ENCODE results near the gene CPVL.

Gene CPVL

GRCh38 chr7:29143751-29144150 is 2.6 kb downstream of the CPVL start:
- Histone ChIP-seq H3K36me3 (ENCODE audit: insufficient read depth, insufficient read length, low read length) (peaks cover 2% of the 10 kb centered on the region), H3K9me3 (ENCODE audit: insufficient read depth, low read length) (no peaks in the 10 kb centered on the region), H3K4me3 (ENCODE audit: insufficient read length, low read depth) (no peak overlapping the region), H3K27me3 (ENCODE audit: insufficient read depth, insufficient read length) (no peaks in the 10 kb centered on the region), H3K4me1 (ENCODE audit: insufficient read depth, insufficient read length) (peaks cover 7% of the 10 kb centered on the region), H3K9ac (ENCODE audit: insufficient read length, low read depth) (no peak overlapping the region)
- TF ChIP-seq SUZ12 (IDR thresholded peaks at IDR 0.05; ENCODE audit: extremely low read depth, insufficient read depth, insufficient read length) (no peak), YY1 (IDR thresholded peaks at IDR 0.05; ENCODE audit: insufficient read depth, insufficient read length) (no peak), ZNF274 (IDR thresholded peaks at IDR 0.05; ENCODE audit: low read depth, low read length) (no peak)
- DNase-seq (ENCODE audit: low read depth, low spot score) = no peak

DNA sequence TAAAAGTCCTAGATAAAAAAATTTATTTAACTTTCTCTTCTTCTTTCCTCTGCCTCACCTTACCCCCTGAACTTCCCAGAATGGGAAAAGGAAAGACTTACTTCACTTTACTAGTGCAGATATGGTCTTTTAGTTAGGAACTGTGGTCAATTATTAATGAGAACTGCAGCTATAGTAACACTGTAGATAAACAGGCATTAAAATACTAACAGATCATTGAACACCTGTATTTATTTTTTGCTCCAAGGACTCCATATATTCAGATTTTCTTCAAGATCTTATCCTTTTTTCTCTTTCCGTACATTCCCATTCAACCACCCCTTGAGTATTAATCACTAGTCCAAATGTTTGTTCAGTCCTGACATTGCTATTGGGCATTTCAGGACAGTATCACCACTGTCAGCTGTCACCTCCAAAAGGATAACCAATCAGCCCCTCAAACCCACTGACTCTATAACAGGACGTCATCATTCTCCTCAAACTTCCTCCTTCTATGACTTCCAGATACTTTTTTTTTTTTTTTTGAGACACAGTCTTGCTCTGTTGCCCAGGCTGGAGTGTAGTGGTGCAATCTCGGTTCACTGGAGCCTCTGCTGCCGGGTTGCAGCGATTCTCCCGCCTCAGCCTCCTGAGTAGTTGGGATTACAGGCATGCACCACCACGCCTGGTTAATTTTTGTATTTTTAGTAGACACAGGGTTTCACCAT is 4.2 kb downstream of the CPVL start:
- Histone ChIP-seq H3K4me1 (ENCODE audit: insufficient read depth, insufficient read length) (peaks cover 7% of the 10 kb centered on the region), H3K9ac (ENCODE audit: insufficient read length, low read depth) (no peak overlapping the region), H3K36me3 (ENCODE audit: insufficient read depth, insufficient read length, low read length) (no peaks in the 10 kb centered on the region), H3K27me3 (ENCODE audit: insufficient read depth, insufficient read length) (no peaks in the 10 kb centered on the region), H3K9me3 (ENCODE audit: insufficient read depth, low read length) (0 out of 2 replicates have a peak, but pooled peaks cover under 1% of the 10 kb centered on the region), H3K4me3 (ENCODE audit: insufficient read length, low read depth) (no peak overlapping the region)
- no peak for DNase-seq (ENCODE audit: low read depth, low spot score)
- TF ChIP-seq SUZ12 (IDR thresholded peaks at IDR 0.05; ENCODE audit: extremely low read depth, insufficient read depth, insufficient read length) (no peak), ZNF274 (IDR thresholded peaks at IDR 0.05; ENCODE audit: low read depth, low read length) (no peak), YY1 (IDR thresholded peaks at IDR 0.05; ENCODE audit: insufficient read depth, insufficient read length) (no peak)

DNA sequence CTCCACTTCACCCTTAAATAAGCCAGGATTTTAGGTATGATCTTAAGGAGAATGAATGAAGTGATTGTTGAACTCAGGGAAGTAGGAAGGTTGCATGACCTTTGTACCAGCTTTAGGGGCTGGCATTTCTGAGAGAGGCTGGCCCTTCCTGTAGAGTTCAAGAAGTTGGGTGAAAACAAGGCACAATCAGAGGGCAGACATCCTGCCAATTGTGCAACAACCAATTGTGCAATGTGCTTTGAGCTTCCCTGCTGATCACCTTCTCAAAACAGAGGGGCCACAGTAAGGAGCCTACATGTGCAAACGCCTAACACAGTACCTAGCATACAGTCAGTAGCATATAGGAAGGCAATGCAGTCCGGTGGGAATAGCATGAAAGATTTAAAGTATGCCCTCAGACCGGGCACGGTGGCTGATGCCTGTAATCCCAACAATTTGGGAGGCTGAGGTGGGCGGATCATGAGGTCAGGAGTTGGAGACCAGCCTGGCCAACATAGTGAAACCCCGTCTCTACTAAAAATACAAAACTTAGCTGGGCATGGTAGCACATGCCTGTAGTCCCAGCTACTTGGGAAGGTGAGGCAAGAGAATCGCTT is 5.4 kb downstream of the CPVL start:
- peaks cover 7% of the 10 kb centered on the region for H3K4me1 ChIP-seq (ENCODE audit: insufficient read depth, insufficient read length)
- H3K36me3 ChIP-seq (ENCODE audit: insufficient read depth, insufficient read length, low read length) = no peaks in the 10 kb centered on the region
- TF ChIP-seq YY1 (IDR thresholded peaks at IDR 0.05; ENCODE audit: insufficient read depth, insufficient read length) = no peak
- TF ChIP-seq SUZ12 (IDR thresholded peaks at IDR 0.05; ENCODE audit: extremely low read depth, insufficient read depth, insufficient read length) = no peak
- no peak for TF ChIP-seq ZNF274 (IDR thresholded peaks at IDR 0.05; ENCODE audit: low read depth, low read length)
- DNase-seq (ENCODE audit: low read depth, low spot score) = no peak
- H3K4me3 ChIP-seq (ENCODE audit: insufficient read length, low read depth) = no peak overlapping the region
- no peaks in the 10 kb centered on the region for H3K27me3 ChIP-seq (ENCODE audit: insufficient read depth, insufficient read length)
- H3K9me3 ChIP-seq (ENCODE audit: insufficient read depth, low read length) = peaks cover 12% of the 10 kb centered on the region; the same call in 1 of the 2 replicates
- no peak overlapping the region for H3K9ac ChIP-seq (ENCODE audit: insufficient read length, low read depth)

- Histone ChIP-seq H3K9ac (ENCODE audit: insufficient read length, low read depth) (no peak overlapping the region), H3K36me3 (ENCODE audit: insufficient read depth, insufficient read length, low read length) (no peaks in the 10 kb centered on the region), H3K4me3 (ENCODE audit: insufficient read length, low read depth) (no peak overlapping the region), H3K27me3 (ENCODE audit: insufficient read depth, insufficient read length) (no peaks in the 10 kb centered on the region), H3K4me1 (ENCODE audit: insufficient read depth, insufficient read length) (peaks cover 5% of the 10 kb centered on the region), H3K9me3 (ENCODE audit: insufficient read depth, low read length) (peaks cover 12% of the 10 kb centered on the region; the same call in 1 of the 2 replicates)
- DNase-seq (ENCODE audit: low read depth, low spot score) = no peak
- TF ChIP-seq ZNF274 (IDR thresholded peaks at IDR 0.05; ENCODE audit: low read depth, low read length) (no peak), YY1 (IDR thresholded peaks at IDR 0.05; ENCODE audit: insufficient read depth, insufficient read length) (no peak), SUZ12 (IDR thresholded peaks at IDR 0.05; ENCODE audit: extremely low read depth, insufficient read depth, insufficient read length) (no peak)
These were observed 6.5 kb downstream of the CPVL start for GRCh38 chr7:29139796-29140195.

DNA sequence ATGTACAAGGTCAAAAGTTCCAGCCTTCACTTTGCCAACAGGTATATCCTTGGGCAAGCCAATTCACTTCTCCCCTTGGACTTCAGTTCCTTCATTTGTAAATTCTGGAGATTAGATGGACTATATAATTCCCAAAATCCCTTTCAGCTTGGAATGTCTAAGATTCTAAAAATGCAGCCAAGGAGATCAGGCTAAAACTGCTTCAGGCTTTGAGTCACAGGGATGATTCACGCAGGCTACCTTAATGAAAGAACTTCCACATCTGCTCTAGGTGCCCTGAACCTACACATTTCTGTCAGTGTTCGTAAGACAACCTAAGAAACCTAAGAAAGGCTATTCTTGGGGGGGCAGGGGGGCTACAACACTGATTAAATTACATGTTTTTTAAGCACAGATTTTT is 7.1 kb downstream of the CPVL start:
- DNase-seq (ENCODE audit: low read depth, low spot score) = no peak
- peaks cover 12% of the 10 kb centered on the region; the same call in 1 of the 2 replicates for H3K9me3 ChIP-seq (ENCODE audit: insufficient read depth, low read length)
- no peak overlapping the region for H3K9ac ChIP-seq (ENCODE audit: insufficient read length, low read depth)
- no peak for TF ChIP-seq SUZ12 (IDR thresholded peaks at IDR 0.05; ENCODE audit: extremely low read depth, insufficient read depth, insufficient read length)
- TF ChIP-seq YY1 (IDR thresholded peaks at IDR 0.05; ENCODE audit: insufficient read depth, insufficient read length) = no peak
- TF ChIP-seq ZNF274 (IDR thresholded peaks at IDR 0.05; ENCODE audit: low read depth, low read length) = no peak
- H3K4me1 ChIP-seq (ENCODE audit: insufficient read depth, insufficient read length) = peaks cover 5% of the 10 kb centered on the region
- H3K4me3 ChIP-seq (ENCODE audit: insufficient read length, low read depth) = no peak overlapping the region
- H3K27me3 ChIP-seq (ENCODE audit: insufficient read depth, insufficient read length) = no peaks in the 10 kb centered on the region
- H3K36me3 ChIP-seq (ENCODE audit: insufficient read depth, insufficient read length, low read length) = no peaks in the 10 kb centered on the region

DNA sequence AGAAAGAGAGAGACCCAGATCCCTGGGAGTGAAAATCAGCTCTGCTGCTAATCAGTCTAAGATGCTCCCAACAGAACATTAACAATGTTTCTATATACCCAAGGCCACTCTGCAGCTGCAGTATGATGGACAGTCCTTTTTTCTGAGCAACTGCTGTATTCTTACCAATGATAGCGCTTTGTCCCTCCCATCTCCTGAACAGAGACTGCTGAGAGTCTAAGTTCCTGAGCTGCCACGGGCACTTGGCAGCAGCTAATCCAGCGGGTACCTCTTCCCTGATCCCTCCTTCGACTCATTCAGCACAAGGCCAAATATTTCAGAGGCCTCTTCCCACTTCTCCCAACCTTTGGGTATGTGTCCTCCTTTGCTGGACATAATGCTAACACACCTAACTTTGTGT is 7.7 kb downstream of the CPVL start:
- H3K4me3 ChIP-seq (ENCODE audit: insufficient read length, low read depth) = no peak overlapping the region
- no peak for DNase-seq (ENCODE audit: low read depth, low spot score)
- no peaks in the 10 kb centered on the region for H3K27me3 ChIP-seq (ENCODE audit: insufficient read depth, insufficient read length)
- H3K4me1 ChIP-seq (ENCODE audit: insufficient read depth, insufficient read length) = peaks cover 5% of the 10 kb centered on the region
- H3K9ac ChIP-seq (ENCODE audit: insufficient read length, low read depth) = no peak overlapping the region
- peaks cover 12% of the 10 kb centered on the region; the same call in 1 of the 2 replicates for H3K9me3 ChIP-seq (ENCODE audit: insufficient read depth, low read length)
- no peak for TF ChIP-seq ZNF274 (IDR thresholded peaks at IDR 0.05; ENCODE audit: low read depth, low read length)
- TF ChIP-seq YY1 (IDR thresholded peaks at IDR 0.05; ENCODE audit: insufficient read depth, insufficient read length) = no peak
- no peaks in the 10 kb centered on the region for H3K36me3 ChIP-seq (ENCODE audit: insufficient read depth, insufficient read length, low read length)

DNA sequence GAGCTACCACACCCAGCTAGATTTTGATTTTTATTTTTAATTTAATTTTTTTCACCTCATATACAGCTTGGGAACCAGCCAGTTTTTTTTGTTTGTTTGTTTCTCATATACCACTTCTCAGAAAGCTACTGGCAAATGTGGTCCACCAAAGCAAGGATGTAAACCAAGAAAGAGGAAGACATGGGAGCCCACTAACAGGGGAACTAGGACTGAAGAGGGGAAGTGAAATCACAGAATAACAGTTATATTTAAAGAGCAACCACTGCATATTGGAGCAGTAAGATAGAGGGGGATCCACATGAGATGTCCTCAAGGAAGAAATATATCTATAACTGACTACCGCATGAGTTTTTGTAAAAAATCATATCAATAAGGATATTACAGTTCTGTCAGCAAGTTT is 10.5 kb downstream of the CPVL start:
- Histone ChIP-seq H3K9me3 (ENCODE audit: insufficient read depth, low read length) (peaks cover 12% of the 10 kb centered on the region; the same call in 1 of the 2 replicates), H3K4me1 (ENCODE audit: insufficient read depth, insufficient read length) (peaks cover 2% of the 10 kb centered on the region), H3K36me3 (ENCODE audit: insufficient read depth, insufficient read length, low read length) (no peaks in the 10 kb centered on the region), H3K4me3 (ENCODE audit: insufficient read length, low read depth) (no peak overlapping the region), H3K9ac (ENCODE audit: insufficient read length, low read depth) (no peak overlapping the region), H3K27me3 (ENCODE audit: insufficient read depth, insufficient read length) (no peaks in the 10 kb centered on the region)
- TF ChIP-seq YY1 (IDR thresholded peaks at IDR 0.05; ENCODE audit: insufficient read depth, insufficient read length) = no peak
- TF ChIP-seq SUZ12 (IDR thresholded peaks at IDR 0.05; ENCODE audit: extremely low read depth, insufficient read depth, insufficient read length) = no peak
- no peak for TF ChIP-seq ZNF274 (IDR thresholded peaks at IDR 0.05; ENCODE audit: low read depth, low read length)
- no peak for DNase-seq (ENCODE audit: low read depth, low spot score)
